NCI-H1417 (cell line): Measurements from ENCODE around the gene PSMG3.
"Not testable (repeated sequence)": the region's sequence is repeated elsewhere in the genome, so short reads cannot be mapped to it uniquely, and the experiment has no call there.

Source experiments
- DNase-seq, 3 experiments: peaks; one replicate each; lab custom pipeline; 2025; lab: John Stamatoyannopoulos, UW

Gene PSMG3

DNA sequence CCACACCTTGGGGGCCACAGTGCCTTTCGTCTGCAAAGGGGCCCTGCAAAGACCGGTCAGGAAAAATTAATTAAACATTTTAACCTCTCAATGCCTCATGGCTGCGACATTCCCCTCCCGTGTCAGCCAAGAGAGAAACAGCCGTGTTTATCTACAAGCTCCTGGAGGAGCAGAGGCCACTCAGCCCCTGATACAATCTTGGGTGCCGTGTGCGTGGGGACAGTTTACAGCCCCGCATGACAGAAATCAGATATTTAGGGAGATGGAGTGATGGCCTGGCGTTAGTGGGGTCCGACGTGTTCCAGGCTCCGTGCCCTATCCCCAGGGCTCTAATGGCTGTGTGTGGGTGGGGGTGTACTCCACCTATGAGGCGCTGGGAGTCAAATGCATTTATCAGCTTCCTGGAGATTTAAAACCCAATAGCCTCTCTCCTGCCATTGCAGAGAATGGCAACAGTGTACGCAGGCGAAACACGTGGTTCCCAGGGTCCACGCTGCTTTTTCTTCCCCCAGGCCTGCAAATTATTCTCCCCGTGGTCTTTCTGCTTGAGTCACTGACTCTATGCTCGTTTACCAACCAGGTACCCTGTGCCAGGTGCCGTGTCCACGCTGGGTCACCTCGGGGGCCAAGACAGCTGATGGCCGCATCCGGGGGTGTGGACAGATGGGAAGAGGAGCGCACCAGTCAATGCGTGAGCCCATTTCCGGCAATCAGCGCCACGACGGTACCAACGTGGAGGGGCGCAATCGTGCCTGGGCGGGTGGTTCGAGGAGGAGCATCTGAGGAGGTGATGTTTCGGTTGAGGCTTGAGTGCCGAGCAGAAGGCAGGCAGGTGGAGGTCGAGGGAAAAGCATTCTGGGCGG lies 26.6 kb upstream of the PSMG3 start:
- DNase-seq: no peak

DNA sequence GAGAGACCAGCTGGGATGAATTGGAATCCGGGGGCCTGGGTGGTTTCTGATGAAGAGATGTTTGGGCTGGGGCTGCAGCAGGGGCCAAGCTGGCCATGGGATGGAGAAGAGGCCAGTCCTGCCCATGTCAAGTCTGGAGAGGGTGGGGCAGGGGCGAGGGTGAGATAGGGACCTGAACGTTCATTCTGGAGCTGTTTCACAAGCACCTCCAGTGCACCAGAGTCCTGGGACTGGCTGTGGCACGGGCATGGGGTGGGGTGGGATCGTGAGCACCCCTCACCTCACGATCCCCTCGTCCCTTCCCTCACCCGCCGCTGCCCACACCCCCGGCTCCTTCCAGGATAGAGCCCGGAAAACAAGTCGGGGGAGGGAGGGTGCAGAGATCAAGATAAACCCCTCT lies 25.8 kb upstream of the PSMG3 start:
- no peak for DNase-seq

DNA sequence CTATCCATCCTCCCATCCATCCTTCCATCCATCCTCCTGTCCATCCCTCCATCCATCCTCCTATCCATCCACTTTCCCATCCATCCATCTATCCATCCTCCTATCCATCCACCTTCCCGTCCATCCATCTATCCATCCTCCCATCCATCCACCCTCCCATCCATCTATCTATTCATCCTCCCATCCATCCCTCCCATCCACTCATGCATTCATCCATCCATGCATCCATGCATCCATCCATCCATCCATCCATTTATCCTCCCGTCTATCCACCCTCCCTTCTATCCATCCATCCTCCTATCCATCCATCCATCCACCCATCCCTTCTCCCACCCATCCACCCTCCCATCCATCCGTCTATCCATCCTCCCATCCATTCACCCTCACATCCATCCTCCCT lies 25.2 kb upstream of the PSMG3 start:
- no peak for DNase-seq

DNA sequence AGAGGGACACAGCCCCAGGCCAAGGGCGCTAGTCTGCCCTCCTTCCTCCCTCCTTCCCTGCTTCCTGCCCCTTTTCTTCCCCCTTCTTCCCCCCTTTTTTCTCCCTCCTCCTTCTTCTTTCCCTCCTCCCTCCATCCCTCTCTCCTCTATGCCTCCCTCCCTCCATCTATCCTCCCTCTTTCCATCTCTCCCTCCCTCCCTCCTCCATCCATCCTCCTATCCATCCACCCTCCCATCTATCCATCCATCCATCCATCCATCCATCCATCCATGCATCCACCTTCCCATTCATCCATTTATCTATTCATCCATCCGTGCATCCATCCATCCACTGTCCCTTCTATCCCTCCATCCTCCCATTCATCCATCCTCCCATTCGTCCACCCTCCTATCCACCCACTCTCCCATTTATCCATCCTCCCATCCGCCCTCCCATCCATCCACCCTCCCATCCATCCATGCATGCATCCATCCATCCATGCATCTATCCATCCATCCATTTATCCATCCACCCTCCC lies 24.1 kb upstream of the PSMG3 start:
- no peak for DNase-seq

DNA sequence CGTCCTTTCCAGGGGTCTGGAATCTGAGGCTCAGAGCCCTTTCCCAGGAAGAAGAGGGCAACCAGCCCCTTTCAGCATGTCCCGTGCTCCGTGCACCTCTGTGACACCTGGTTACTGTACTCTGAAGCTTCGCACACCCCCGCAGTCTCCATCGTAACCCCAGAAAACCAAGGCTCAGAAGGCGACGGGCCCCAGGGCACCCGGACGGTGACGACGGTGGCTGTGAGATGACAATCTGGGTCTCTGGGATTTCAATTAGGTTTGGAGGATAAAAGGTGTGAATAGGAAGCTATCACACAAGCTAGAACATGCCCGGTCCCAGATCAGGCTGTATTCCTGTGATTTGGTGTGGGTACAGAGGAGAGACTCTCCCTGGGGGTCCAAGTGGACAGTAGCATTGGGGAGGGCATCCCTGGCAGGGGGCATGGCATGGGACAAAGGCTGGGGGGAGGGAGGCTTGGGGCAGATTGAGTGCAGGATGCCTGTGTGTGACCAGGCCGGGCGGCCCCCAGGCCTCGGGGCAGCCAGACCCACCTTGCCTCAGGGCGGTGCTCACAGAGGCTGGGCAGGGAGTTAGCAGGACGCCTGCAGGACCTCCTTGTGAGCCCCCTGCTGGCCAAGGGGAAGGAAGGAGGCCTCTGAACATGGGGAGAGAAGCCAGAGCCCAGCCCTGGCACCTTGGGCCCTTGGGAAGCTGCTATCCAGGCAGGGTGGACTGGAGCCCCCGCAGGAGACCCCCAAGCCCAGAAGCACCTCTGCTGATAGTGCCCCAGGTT lies 23.4 kb upstream of the PSMG3 start:
- DNase-seq: peak in 1 of 3 experiments; percentile 43

DNA sequence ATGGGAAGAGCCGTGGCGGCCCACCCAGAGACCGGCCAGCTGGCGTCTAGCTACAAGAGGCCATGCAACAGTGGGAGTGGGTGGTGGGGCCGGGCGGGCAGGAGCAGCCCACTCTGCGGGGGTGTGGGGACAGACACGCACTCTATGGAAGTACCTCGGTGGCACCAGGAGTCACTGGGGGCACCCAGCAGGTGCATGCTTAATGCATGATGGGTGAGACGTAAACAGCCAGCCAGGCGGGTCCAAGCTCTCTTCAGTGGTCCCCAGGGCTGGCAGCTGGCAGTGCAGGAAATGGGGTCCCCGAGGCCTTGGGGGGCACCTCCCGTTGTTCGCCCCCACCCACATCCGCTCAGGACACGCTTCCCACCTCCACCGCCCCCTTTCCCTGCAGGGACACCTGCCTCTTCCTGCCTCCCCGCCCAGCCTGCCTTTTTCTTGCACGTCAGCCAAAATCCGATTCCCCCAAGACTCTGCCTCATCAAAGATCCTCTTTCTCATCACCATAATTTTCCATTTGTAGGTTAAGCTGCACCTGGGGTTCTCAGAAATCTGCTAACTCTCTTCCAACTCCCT lies 22.6 kb upstream of the PSMG3 start:
- peak in 1 of 3 experiments; percentile 43 for DNase-seq

DNA sequence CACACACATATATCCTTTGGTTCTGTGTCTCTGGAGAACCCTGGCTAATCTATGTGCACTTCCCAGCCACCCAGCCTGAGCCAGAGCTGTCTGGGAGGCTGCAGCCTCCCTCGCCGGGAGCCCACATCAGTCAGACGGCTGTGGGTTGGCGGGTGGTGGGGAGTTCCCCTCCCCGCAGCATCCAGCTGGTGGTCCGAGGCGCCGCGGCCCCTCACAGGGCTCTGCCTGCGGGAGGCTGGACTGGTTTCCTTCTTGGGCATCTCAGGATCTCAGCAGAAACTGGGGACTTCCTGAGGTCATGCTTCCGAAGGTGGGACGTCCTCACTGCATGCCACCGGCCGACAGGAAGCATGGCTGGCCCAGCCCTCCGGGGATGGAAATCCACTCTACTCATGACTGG lies 22.0 kb upstream of the PSMG3 start:
- no peak for DNase-seq

DNA sequence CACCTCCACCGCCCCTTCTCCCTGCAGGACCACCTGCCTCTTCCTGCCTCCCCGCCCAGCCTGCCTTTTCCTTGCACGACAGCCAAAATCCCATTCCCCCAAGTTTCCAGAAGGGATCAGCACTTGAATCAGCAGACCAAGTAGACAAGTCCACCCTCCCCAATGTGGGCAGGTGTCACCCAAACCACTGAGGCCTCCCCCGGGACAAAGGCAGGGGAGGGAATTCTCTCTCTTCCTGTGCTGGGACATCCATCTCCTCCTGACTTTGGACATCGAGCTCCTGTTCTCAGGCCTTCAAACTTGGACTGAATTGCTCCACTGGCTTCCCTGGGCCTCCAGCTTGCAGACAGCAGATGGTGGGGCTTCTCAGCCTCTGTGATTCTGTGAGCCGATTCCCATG lies 21.6 kb upstream of the PSMG3 start:
- no peak for DNase-seq

DNA sequence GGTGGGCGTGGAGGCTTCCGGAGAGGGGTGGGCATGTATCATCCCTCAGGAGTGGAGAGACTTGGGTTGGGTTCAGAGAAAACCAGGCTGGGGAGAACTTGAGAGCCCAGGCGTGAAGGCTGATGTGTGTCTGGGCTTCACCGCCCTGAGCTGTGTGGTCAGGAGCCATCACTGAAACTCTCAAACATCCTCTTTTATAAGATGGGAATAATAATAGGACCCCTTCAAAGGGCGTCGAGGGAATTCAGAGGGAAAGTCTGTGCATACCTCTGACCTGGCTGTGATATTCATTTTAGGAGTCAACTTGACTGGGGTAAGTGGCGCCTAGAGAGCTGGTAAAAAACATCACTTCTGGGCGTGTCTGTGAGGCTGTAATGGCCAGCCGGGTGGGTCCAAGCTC lies 21.1 kb upstream of the PSMG3 start:
- no peak for DNase-seq

DNA sequence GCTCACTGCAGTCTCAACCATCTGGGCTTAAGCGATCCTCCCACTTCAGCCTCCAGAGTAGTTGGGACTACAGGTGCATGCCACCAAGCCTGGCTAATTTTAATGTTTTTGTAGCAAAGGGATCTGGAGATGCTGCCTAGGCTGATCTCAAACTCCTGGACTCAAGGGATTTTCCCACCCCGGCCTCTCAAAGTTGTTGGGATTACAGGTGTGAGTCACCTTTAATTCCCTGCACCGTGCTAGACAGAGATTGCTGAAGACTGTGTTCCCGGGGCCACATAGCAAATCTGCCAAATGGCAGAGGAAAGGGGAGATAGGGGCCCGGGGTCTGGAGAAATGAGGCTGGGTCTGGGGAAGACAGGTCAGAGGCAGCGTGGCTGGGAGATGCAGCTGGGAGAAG lies 20.6 kb upstream of the PSMG3 start:
- DNase-seq: no peak

DNA sequence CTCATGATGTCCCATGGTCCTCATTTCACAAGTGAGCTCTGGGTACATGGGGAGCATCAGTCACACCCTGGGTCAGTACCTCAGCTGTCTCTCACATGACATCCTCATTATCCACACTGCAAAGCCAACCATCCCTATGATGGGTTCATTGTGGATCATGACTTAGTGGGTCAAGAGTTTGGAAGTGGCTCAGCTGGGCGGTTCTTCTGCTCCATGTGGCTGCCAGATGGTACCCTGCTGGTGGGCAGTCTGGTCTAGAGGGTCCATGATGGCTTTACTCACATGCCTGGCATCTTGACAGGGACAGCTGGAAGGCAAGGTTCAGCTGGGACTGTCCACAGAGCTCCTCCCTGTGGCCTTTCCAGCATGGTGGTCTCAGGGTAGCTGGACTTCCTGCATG lies 19.1 kb upstream of the PSMG3 start:
- no peak for DNase-seq

DNA sequence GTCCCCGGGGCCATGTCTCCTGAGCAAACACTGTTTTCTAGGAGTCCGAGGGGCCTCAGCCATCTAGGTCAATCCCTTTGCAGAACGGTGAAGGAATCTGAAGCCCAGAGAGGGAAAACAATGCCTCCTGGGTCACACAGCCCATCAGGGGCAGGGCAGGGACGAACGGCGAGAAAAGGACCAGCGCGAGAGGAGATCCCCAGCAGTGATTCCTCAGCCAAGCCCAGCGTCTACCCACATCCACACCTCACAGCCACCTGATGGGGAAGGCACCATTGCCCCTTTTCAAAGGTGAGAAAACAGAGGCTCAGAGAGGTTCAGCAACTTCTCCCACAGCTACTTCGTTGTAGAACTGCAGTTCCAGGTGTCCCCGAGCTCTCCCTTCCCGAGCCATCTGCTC lies 17.9 kb upstream of the PSMG3 start:
- DNase-seq: no peak

DNA sequence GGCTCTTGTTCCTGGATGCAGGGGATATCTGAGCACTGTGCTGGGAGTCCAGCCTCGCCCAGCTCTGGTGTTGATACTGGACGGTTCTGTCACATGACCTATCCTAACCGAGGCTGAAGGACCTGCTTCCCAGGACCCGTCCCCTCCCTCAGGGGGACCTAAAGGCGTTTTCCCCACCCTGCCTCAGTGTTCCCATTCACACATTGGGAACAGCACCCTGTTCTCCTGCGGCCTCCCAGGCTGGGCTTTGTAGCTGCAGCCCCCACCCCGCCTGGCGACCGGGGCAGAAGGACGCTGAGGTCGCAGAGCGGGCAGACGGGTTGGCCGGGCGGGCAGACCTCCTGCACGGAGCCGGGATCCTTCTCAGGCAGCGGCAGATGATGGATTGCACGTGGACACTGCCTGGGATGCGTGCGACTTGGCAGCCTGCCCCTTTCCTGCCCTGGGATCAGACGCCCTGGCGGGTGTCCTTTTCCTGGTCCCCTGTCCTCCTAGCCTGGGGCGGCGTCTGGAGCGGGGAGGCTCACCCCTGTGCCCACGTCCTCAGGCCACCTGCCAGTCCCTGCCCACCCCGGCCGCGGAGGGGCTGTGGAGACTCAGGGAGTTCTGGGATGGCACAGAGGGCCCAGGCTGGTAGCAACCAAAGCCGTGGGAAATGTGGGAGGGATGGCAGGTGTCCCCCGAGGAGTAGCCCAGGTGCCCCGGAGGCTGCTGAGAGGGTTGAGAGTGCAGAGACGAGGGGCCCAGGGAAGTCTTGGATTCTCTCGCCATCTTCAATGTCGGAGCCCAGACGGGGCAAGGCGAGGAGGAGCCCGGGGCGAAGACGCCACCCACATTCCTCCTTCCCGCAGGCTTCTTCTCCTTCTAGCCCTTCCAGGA lies 17.2 kb upstream of the PSMG3 start:
- DNase-seq: peak in 2 of 3 experiments; percentile 11 to 52

DNA sequence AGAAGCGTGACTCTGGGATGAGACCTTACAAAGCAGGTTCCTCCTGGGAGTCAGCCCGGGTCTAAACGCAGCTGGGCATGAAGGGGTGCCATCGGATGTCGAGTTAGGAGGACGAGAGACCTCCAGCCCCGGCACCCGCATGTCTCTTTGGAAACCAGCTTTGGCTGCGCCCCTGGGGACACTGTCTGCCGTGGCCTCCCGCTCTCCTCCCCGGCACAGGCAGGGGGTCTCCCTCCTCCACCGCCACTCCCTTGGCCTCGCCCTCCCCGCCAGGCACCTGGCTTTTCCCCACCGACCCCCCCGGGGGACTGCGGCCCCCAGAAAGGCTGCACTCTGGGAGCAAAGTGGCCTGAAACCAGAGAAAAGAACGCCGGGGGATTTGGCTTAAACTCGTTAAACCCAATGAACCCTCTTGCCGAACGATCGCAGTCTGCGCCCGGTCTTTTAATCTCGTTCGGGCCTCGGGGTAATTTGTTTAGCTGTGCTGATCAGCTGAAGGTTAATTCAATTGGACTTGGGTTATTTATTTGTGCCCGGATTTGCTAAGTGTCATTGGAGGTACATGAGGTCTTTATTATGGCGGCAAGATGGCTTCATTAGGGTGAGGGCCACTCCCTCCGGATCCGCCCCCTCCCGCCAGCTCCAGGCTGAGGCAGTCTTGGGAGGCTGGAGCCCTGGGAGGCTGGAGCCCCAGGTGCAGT lies 16.4 kb upstream of the PSMG3 start:
- DNase-seq: peak in 2 of 3 experiments; percentile 40 to 41

DNA sequence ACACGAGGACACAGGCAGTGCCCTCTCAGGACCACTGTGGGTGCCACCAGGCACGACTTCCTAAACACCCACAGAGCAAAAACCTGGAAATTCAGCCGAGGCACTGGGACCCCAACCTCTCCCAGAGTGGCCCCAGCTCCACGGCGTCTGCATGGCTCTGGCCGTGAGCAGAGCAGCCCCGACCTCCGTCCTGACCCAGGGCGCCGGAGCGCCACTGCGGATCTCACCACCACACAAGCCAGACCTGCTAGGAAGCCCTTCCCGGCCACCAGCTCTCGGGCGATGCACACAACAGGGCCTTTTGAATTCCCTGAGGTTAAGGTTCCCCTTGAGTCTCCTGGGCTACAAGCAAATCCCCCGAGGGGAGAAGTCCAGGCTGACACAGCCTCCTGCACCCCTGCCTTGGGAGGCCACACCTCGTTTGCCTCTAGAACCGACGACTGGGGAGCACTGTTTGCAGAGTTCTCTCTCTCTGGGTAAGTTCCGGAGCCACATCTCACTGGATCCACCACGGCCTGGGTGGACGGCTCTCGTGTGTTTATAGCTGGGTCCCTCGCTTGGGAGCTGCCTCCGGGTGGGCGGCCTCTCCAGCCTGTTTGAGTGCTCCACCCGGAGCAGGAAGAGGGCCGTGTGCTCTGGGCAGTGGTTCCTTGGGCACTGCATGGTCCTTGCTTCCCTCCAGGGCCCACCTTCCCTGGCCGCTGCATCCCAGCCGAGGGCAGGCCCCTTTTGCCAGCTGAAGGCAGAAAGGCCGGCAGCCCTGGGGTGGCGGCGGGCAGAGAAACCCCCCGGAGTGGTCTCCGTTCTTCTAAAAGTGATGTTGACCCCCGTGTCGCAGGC lies 15.5 kb upstream of the PSMG3 start:
- no peak for DNase-seq

DNA sequence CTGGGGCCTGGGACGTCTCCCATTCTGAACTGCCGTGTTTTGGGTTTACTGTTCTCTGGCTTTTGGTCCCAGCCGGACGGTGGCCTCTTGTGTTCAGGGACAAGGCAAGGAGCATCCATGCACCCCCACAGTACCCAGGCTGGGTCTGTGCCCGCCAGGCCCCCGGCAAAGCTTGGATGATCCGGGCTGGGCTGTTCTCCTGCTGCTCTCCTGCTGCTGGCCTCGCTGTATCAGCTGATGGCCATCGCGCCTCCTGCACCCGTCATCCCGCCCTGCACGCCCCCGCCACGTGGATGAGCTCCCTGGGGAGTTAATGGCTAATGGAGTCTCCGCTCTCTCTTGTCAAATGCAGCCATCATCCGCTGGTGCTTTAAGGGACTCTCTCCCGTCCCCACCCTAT lies 14.9 kb upstream of the PSMG3 start:
- DNase-seq: peak in 1 of 3 experiments; percentile 20

DNA sequence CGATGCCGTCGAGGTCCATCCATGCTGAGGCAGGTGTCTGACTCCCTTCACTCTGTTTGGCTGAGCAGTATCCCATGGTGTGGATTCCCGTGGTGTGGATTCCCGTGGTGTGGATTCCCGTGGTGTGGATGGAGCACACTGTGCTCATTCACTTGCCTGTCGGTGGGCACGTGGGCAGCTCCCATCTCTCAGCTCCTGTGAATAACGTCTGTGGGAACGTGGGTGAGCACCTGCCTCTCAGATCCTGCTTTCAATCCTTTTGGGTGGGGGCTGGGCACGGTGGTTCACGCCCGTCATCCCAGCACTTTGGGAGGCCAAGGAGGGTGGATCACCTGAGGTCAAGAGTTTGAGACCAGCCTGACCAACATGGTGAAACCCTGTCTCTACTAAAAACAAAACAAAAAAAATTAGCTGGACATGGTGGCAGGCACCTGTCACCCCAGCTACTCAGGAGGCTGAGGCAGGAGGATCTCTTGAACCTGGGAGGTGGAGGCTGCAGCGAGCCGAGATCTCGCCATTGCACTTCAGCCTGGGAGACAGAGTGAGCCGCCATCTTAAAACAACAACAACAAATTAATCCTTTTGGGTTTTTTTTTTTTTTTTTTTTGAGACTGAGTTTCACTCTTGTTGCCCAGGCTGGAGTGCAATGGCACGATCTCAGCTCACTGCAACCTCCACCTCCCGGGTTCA lies 13.6 kb upstream of the PSMG3 start:
- DNase-seq: not testable (repeated sequence)

DNA sequence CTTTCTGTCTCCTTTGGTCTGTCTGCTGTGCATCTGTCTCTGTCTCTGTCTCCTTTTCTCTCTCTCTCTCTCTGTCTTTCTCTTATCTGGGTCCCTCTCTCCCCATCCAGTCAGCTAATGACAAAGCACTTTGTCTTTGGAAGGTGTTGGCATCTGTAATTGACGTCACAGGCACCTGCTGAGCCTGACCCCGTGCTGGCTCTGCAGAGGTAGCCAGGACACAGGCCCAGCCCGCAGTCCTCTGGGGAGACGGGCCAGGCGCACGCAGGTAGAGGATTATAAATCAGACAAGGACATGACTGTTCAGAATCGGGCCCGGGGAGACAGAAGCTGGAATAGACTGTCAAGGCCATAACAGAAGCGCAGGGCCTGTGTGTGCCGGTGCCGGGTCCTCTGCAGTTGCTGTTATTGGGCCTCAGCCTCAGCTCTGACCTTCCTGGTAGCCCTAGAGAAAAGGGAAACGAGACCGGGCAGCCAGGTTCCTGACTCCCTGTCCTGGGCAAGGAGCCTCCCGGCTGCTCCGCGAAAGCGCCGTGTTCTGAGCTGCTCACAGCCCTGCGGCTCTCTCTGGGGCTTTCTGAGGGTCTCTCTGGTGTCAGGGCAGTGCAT lies 10.7 kb upstream of the PSMG3 start:
- DNase-seq: no peak
